ENCODE data around the gene AGFG2.
"Not testable (repeated sequence)": the region's sequence is repeated elsewhere in the genome, so short reads cannot be mapped to it uniquely, and the experiment has no call there.

AGFG2 gene

GRCh38 chr7:100555701-100556100, 16.7 kb downstream of the AGFG2 start:
- DNase-seq: no peak

GRCh38 chr7:100556541-100556940, 17.5 kb downstream of the AGFG2 start:
- DNase-seq: no peak

- no peak for DNase-seq
Measured at GRCh38 chr7:100559127-100559526, 20.1 kb downstream of the AGFG2 start.

GRCh38 chr7:100561491-100562194, 22.6 kb downstream of the AGFG2 start:
- no peak for DNase-seq

- no peak for DNase-seq
Measured at GRCh38 chr7:100562195-100563099, 23.4 kb downstream of the AGFG2 start.

- DNase-seq: no peak
Measured at GRCh38 chr7:100563100-100563564, 24.1 kb downstream of the AGFG2 start.

GRCh38 chr7:100563809-100564400, 24.9 kb downstream of the AGFG2 start:
- peak in 1 of 2 experiments; percentile 15 for DNase-seq

GRCh38 chr7:100564405-100564804, 25.4 kb downstream of the AGFG2 start:
- DNase-seq: not testable (repeated sequence)

GRCh38 chr7:100565133-100565571, 26.1 kb downstream of the AGFG2 start:
- DNase-seq: no peak

- DNase-seq: no peak
Measured at GRCh38 chr7:100566018-100566531, 27.1 kb downstream of the AGFG2 start.

- no peak for DNase-seq
Measured at GRCh38 chr7:100567031-100567730, 28.2 kb downstream of the AGFG2 start.

GRCh38 chr7:100567751-100568175, 28.8 kb downstream of the AGFG2 start:
- no peak for DNase-seq

GRCh38 chr7:100568176-100568895, 29.3 kb downstream of the AGFG2 start:
- DNase-seq: no peak

GRCh38 chr7:100568896-100569844, 30.2 kb downstream of the AGFG2 start:
- DNase-seq: no peak

GRCh38 chr7:100570954-100571828, 32.2 kb downstream of the AGFG2 start:
- no peak for DNase-seq

- no peak for DNase-seq
Measured at GRCh38 chr7:100571829-100572116, 32.8 kb downstream of the AGFG2 start.

GRCh38 chr7:100572281-100572948, 33.4 kb downstream of the AGFG2 start:
- DNase-seq: no peak

- DNase-seq: no peak
Measured at GRCh38 chr7:100572949-100573675, 34.1 kb downstream of the AGFG2 start.

Data from cerebellar nuclear complex (tissue), 1 donor.